GM10847 (cell line): Measurements from ENCODE around the gene MYBPHL.

Source experiments
- POLR2A ChIP-seq: IDR thresholded peaks from 2 replicates; pipeline ENCODE4 v1.6.1; 2011; ENCODE audit not compliant: insufficient read length; ENCODE audit errors: extremely low read depth

Gene MYBPHL, protein sequence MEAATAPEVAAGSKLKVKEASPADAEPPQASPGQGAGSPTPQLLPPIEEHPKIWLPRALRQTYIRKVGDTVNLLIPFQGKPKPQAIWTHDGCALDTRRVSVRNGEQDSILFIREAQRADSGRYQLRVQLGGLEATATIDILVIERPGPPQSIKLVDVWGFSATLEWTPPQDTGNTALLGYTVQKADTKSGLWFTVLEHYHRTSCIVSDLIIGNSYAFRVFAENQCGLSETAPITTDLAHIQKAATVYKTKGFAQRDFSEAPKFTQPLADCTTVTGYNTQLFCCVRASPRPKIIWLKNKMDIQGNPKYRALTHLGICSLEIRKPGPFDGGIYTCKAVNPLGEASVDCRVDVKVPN

GRCh38 chr1:109306832-109307273 is at the start of gene MYBPHL:
MYBPHL (minus strand) TSS chr1:109307011; CDS start chr1:109306991, 20 bp downstream.
- no peak for TF ChIP-seq POLR2A

DNA sequence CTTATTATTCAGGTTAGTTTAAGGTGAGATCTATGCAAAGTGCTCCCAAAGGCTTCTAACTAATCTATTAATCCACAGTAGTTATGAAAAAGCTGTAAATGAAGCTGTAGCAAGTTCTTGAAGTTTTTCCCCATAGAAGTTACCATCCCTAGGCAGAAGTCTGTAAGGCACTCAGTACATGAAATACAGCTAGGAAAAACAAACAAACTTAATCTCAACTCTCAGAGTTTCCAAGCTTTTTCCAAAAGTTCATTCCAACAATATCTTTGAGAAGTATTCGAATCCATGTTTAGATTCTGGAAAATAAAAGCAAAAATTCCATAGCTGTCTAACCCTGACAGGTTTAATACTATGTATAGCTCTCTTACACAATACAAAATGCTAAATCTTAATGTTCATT is 49.7 kb upstream of the MYBPHL start:
- TF ChIP-seq POLR2A = no peak

DNA sequence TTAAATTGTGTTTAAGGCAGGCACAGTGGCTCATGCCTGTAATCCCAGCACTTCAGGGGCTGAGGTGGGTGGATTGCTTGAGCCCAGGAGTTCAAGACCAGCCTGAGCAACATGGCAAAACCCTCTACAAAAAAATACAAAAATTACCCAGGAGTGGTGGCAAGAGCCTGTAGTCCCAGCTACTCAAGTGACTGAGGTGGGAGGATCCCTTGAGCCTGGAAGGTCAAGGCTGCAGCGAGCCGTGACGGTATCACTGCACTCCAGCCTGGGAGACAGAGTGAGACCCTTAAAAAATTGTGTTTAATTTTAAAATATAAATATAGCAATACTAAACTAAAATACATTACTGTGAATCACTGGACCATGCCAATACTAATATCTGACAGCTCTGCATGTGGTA is 48.1 kb upstream of the MYBPHL start:
- TF ChIP-seq POLR2A = no peak

GRCh38 chr1:109351457-109351856 is 44.6 kb upstream of the MYBPHL start:
- no peak for TF ChIP-seq POLR2A

GRCh38 chr1:109350655-109351054 is 43.8 kb upstream of the MYBPHL start:
- TF ChIP-seq POLR2A = no peak

DNA sequence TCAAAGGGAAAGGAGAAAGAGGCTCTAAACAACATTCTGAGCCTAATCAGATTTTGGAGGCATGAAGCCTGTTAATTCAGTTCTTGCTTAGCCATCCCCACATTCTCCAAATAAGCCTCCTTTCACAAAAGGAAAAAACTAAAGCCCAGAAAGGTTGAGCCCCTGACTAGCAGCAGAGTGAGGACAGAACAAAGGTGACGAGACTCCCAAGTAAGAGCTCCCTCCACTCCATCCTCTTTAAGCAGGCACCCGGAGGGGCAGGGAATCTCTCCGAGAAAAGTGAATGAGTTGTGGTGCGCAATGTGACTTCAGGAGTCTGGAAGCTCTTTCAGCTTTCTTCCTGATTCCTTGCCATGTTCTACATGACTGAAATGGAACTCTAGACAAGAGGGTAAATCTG is 43.4 kb upstream of the MYBPHL start:
- TF ChIP-seq POLR2A = no peak

DNA sequence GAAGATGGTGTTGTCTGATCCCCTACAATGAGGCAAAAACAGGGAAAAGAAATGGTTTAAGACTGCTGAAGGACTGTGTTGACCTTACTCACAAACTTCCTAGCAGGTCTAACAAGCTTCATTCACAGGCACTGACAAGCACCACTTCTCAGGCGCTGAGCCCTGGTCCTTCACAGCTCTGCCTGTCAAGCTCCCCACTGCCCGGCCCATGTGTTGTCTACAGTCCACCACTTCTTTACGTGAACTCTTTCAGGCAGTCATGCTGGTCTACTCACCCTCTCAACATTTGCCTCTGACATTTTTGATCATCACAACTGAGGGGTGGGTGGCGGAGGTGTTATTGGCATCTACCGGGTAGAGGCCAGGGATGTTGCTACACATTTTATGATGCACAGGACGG is 40.7 kb upstream of the MYBPHL start:
- TF ChIP-seq POLR2A = no peak

GRCh38 chr1:109341944-109342930 is 35.4 kb upstream of the MYBPHL start:
- TF ChIP-seq POLR2A = no peak

DNA sequence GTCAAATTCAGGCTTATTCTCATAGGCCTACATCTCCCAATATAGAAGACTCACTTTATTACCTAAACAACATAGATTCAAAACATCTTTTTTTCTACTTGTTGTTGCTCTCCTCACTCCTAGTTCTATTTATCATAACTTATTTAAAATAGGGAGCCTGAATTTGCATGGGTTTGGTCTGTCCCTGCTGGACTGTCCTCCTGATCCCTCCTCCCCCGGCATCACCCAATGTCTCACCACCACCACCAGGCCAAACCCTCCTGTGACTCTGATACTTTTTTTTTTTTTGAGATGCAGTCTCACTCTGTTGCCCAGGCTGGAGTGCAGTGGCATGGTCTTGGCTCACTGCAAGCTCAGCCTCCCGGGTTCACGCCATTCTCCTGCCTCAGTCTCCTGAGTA is 31.8 kb upstream of the MYBPHL start:
- no peak for TF ChIP-seq POLR2A

- no peak for TF ChIP-seq POLR2A
Observed at GRCh38 chr1:109338091-109338490, 31.3 kb upstream of the MYBPHL start.

- TF ChIP-seq POLR2A = no peak
Observed at GRCh38 chr1:109335091-109335490, 28.3 kb upstream of the MYBPHL start.

- TF ChIP-seq POLR2A = no peak
Observed at GRCh38 chr1:109331113-109331512, 24.3 kb upstream of the MYBPHL start.

DNA sequence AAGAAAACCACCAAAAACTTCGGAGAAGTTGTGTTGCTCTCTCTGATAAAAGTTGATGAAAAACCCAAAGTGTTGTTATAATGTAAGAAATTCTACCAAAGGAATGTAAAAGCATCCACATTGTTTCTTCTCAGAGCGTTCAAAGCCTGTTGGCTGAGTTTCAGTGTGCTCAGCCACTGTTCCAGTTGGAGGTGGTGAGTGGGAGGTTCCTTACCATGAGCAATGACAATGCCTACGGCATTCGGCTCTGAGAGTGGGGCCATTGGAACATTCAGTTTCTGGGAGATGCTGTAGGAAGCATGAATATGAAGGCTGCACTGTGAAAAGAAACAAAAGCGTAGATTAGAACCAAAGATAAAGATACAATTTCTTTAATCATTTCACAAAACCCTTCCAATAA is 20.5 kb upstream of the MYBPHL start:
- no peak for TF ChIP-seq POLR2A

GRCh38 chr1:109322974-109323373 is 16.2 kb upstream of the MYBPHL start:
- no peak for TF ChIP-seq POLR2A

DNA sequence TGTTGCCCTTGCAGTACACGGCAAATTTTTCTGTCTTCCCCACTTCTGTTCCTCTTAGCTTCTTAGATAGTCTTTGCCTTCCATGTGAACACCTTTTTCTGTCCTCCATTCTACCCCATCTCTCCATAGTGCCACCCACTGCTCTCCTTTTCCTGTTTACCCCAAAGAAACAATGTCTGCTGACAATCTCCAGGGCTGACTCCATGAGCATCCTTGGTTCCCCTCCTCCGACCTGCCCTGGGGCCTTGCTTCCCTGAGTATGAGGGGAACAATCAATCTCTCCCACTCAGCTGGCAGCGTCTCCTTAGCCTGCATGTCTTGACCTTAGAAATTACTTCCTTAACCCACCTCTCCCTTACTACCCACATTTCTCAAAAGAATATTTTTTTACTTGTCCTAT is 12.3 kb upstream of the MYBPHL start:
- no peak for TF ChIP-seq POLR2A

GRCh38 chr1:109316506-109316905 is 9.7 kb upstream of the MYBPHL start:
- TF ChIP-seq POLR2A = no peak
